Measurements from ENCODE around the gene MMP24. TPM values are rescaled to one million over a fixed set of nuclear protein-coding genes. Genes with fewer than 3 reads are reported as not detected.
A peak's percentile ranks its signal among the peaks of the same experiment; 100 is the strongest.

Gene MMP24
- total and polyA plus RNA-seq, 4 donors, result 0.09 to 0.75 (median 0.42) TPM

DNA sequence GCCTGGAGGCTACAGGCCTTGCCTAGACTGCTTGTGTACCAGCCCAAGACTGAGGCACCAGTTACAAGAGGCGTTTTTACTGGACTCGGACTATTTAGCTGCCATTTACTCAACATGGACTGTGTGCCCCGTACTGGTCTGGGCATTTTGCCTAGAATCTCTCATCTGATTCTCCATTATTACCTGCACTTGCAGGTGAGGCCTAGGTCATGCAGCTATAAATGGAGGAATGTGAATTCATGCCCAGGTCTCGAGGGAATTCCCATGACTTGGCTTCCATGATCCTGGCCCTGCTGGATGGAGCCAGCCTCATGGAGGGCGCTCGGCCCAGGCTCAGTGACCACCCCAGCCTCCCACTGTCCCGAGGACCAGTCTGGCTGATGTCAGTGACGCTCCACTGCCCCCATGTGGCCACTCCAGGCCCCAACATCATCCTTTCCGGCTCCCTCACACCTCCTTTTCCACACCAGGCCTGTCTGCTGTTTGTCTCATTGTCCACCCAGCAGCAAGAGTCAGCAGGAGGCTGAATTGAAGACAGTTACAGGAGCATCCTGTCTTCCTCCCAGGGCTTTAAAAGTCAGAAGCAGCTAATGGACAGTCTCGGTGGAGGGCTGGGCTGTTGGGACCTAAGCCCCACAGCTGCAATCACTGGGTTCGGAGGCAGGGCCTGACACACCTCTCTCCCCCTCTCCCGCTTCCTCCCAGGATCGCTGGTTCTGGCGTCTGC, 42.7 kb downstream of the MMP24 start:
- 38% methylated on average over 14 of the region's 14 CpGs for WGBS
- H3K36me3 ChIP-seq (ENCODE audit: control insufficient read depth in 4 of 4, insufficient read depth in 3 of 4, low read depth in 1 of 4, low read length in 3 of 4), result peaks cover 1 to 16% (median 6%) of the 10 kb centered on the region in 4 donors
- no peak overlapping the region for H3K9ac ChIP-seq (ENCODE audit: low read depth in 1 of 2, low read length in 2 of 2)
- H3K27ac ChIP-seq (ENCODE audit: low read depth in 1 of 2, low read length in 2 of 2), result peak overlapping the region; percentile 21 to 36
- TF ChIP-seq, protein P1, sequence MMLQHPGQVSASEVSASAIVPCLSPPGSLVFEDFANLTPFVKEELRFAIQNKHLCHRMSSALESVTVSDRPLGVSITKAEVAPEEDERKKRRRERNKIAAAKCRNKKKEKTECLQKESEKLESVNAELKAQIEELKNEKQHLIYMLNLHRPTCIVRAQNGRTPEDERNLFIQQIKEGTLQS (IDR thresholded peaks at IDR 0.05), result no peak
- TF ChIP-seq MAX (IDR thresholded peaks at IDR 0.05) (no peak), FOXA2 (IDR thresholded peaks at IDR 0.05) (peak; percentile 53), HNF4A (conservative IDR thresholded peaks at IDR 0.05) (peak; percentile 88 to 89), YY1 (IDR thresholded peaks at IDR 0.05) (peak; percentile 91), SP1 (IDR thresholded peaks at IDR 0.05) (peak; percentile 71), FOXA1 (IDR thresholded peaks at IDR 0.05) (peak; percentile 34), RXRA (IDR thresholded peaks at IDR 0.05) (peak; percentile 45 to 71), JUND (IDR thresholded peaks at IDR 0.05) (peak in 1 of 2 donors; percentile 33), TAF1 (conservative IDR thresholded peaks at IDR 0.05) (no peak), RAD21 (IDR thresholded peaks at IDR 0.05) (peak; percentile 90 to 96), NR2F2 (IDR thresholded peaks at IDR 0.05) (no peak), EGR1 (IDR thresholded peaks at IDR 0.05; ENCODE audit: low read depth in 2 of 2) (no peak), GABPA (IDR thresholded peaks at IDR 0.05 in 1 of 2, conservative IDR thresholded peaks at IDR 0.05 in 1 of 2) (no peak), ZBTB33 (IDR thresholded peaks at IDR 0.05) (no peak), CTCF (IDR thresholded peaks at IDR 0.05; ENCODE audit: low read depth, low read length, missing input control) (peak; percentile 85), HNF4G (IDR thresholded peaks at IDR 0.05) (peak; percentile 69)
- TF ChIP-seq, protein P2, sequence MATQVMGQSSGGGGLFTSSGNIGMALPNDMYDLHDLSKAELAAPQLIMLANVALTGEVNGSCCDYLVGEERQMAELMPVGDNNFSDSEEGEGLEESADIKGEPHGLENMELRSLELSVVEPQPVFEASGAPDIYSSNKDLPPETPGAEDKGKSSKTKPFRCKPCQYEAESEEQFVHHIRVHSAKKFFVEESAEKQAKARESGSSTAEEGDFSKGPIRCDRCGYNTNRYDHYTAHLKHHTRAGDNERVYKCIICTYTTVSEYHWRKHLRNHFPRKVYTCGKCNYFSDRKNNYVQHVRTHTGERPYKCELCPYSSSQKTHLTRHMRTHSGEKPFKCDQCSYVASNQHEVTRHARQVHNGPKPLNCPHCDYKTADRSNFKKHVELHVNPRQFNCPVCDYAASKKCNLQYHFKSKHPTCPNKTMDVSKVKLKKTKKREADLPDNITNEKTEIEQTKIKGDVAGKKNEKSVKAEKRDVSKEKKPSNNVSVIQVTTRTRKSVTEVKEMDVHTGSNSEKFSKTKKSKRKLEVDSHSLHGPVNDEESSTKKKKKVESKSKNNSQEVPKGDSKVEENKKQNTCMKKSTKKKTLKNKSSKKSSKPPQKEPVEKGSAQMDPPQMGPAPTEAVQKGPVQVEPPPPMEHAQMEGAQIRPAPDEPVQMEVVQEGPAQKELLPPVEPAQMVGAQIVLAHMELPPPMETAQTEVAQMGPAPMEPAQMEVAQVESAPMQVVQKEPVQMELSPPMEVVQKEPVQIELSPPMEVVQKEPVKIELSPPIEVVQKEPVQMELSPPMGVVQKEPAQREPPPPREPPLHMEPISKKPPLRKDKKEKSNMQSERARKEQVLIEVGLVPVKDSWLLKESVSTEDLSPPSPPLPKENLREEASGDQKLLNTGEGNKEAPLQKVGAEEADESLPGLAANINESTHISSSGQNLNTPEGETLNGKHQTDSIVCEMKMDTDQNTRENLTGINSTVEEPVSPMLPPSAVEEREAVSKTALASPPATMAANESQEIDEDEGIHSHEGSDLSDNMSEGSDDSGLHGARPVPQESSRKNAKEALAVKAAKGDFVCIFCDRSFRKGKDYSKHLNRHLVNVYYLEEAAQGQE (IDR thresholded peaks at IDR 0.05), result peak; percentile 53
- peaks cover 0 to 12% (median 3%) of the 10 kb centered on the region in 4 donors for H3K4me1 ChIP-seq (ENCODE audit: control insufficient read depth in 4 of 4, insufficient read depth in 4 of 4, low read length in 3 of 4)
- H3K9me3 ChIP-seq (ENCODE audit: control insufficient read depth in 4 of 4, low read length in 3 of 4), result no peaks in the 10 kb centered on the region
- no peaks in the 10 kb centered on the region for H3K27me3 ChIP-seq (ENCODE audit: control insufficient read depth in 4 of 4, insufficient read depth in 4 of 4, low read length in 3 of 4)
- peak; percentile 70 for DNase-seq (ENCODE audit: low spot score)
- H3K4me3 ChIP-seq (ENCODE audit: low read depth in 1 of 3, low read length in 3 of 3), result no peak overlapping the region

Data from liver (tissue), 9 donors.